Urinary bladder (tissue), 4 donors: ENCODE data around the gene WDFY2. TPM values are rescaled to one million over a fixed set of nuclear protein-coding genes. Genes with fewer than 3 reads are reported as not detected.
"Not testable (repeated sequence)": the region's sequence is repeated elsewhere in the genome, so short reads cannot be mapped to it uniquely, and the experiment has no call there.

Source experiments
- DNase-seq: peaks from one replicate; pipeline ENCODE4 v3.0.0-alpha.2; 2015; ENCODE audit errors: extremely low spot score
- H3K27ac ChIP-seq: one replicate; pipeline ENCODE4 v1.5.1; 2013; ENCODE audit warnings: low read depth, mild to moderate bottlenecking, moderate library complexity
- H3K36me3 ChIP-seq: one replicate; pipeline ENCODE4 v1.6.1; 2013; ENCODE audit warnings: mild to moderate bottlenecking, moderate library complexity; ENCODE audit not compliant: insufficient read depth
- H3K4me1 ChIP-seq: one replicate; pipeline ENCODE4 v1.6.1; 2013; ENCODE audit warnings: mild to moderate bottlenecking, moderate library complexity; ENCODE audit not compliant: insufficient read depth
- H3K4me3 ChIP-seq: one replicate; pipeline ENCODE4 v1.5.1; 2013; ENCODE audit warnings: low read depth, low read length
- WGBS: extraction: QIAGEN DNeasy Blood & Tissue Kit; methylation state at CpG from one replicate; pipeline ENCODE4 v1.1.7; 2013; 5-methylcytosine and 5-hydroxymethylcytosine counted together
- polyA plus RNA-seq: library from polyadenylated mRNA; stranded (reverse); fragments of 200-250 nt; gene quantifications from one replicate; pipeline ENCODE4 v1.2.3, GENCODE V29; 2013
- total RNA-seq: library from RNA; depleted of rRNA; stranded (reverse); fragments of >200 nt; gene quantifications from one replicate; pipeline ENCODE4 v1.2.3, GENCODE V29; 2014
- donor health status: healthy with polysubstance abuse.
- donor health status: healthy.

Gene WDFY2
- total and polyA plus RNA-seq, 2 donors, result 5.2 to 14.5 TPM

DNA sequence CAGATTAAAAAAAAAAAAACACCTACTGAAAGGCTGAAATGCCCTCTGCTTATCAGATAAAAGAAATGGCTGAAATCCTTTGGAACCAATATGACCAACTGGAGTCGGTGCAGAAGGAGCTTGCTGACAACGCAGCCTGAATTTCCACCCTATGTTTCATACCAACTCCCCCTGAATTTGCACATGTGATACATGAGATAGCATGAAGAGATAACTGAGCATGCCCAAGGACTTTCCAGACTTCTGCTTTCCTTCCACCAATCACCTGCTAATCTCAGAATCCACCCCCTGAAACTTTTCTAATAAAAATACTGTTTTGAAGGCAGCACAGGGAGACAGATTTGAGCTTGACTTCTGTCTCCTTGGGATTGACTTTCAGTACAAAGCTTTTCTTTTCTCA is 32.2 kb upstream of the WDFY2 start:
- 41% methylated on average over 2 of the region's 2 CpGs for WGBS
- H3K4me1 ChIP-seq, result no peaks in the 10 kb centered on the region

DNA sequence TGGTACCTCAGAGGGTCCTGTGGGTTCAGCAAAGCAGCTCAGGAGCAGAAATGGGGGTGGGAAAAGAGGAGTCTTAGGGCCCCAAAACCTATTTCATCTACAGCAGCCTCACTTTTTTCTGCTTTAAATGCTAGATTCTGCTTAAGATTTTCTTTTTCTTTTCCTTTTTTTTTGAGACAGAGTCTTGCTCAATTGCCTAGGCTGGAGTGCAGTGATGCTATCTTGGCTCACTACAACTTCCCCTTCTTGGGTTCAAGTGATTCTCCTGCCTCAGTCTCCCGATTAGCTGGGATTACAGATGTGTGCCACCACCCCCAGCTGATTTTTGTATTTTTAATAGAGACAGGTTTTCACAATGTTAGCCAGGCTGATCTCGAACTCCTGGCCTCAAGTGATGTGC is 30.7 kb upstream of the WDFY2 start:
- Histone ChIP-seq H3K27ac (no peak overlapping the region), H3K36me3 (no peaks in the 10 kb centered on the region), H3K4me1 (no peaks in the 10 kb centered on the region), H3K4me3 (no peak overlapping the region)
- 82% methylated on average over 2 of the region's 2 CpGs for WGBS
- no peak for DNase-seq

More for the DNA sequence above, 32.2 kb upstream of the WDFY2 start:
- no peak overlapping the region for H3K27ac ChIP-seq
- no peak for DNase-seq
- no peaks in the 10 kb centered on the region for H3K36me3 ChIP-seq
- no peak overlapping the region for H3K4me3 ChIP-seq

DNA sequence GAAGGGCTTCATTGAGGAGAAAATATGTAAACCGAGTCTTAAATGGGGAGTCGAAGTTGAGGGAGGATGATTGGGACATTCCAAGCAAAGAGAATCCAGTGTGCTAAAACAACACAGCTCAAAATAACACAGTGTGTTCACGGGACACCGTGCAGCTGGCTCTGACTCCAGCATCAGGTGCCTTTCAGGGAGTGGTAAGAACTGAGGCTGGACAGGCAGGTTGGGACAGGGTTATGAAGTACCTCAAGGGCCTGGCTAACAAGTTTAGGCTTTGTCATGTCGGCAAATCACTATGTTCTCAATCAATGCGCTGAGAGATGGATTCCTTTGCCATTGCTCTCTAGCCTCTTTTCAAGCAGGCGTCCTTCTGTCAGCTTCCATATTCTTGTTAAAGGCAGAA is 27.5 kb upstream of the WDFY2 start:
- H3K27ac ChIP-seq, result no peak overlapping the region
- H3K4me3 ChIP-seq, result no peak overlapping the region
- H3K4me1 ChIP-seq, result no peaks in the 10 kb centered on the region
- no peak for DNase-seq
- H3K36me3 ChIP-seq, result no peaks in the 10 kb centered on the region
- WGBS, result 77% methylated on average over 7 of the region's 7 CpGs

DNA sequence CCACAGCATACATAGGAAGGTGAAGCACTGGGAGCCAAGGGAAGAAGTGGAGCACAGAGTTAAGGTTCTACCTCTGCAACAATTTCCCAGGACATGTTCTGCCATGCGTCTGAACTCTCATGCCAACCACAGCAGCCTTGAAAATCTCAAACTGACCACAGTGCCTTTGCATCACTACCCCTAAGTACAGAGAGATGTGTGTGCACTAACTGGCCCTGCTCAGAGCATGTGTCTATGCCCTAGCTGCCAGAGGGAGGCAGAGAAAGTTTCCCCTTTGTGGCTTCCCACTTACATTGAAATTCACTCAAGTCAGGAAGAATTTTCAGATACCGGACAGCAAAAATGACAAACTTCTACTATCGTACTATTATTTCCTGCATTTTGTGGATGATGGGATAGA is 26.8 kb upstream of the WDFY2 start:
- no peak overlapping the region for H3K27ac ChIP-seq
- WGBS, result 88% methylated on average over 3 of the region's 3 CpGs

DNA sequence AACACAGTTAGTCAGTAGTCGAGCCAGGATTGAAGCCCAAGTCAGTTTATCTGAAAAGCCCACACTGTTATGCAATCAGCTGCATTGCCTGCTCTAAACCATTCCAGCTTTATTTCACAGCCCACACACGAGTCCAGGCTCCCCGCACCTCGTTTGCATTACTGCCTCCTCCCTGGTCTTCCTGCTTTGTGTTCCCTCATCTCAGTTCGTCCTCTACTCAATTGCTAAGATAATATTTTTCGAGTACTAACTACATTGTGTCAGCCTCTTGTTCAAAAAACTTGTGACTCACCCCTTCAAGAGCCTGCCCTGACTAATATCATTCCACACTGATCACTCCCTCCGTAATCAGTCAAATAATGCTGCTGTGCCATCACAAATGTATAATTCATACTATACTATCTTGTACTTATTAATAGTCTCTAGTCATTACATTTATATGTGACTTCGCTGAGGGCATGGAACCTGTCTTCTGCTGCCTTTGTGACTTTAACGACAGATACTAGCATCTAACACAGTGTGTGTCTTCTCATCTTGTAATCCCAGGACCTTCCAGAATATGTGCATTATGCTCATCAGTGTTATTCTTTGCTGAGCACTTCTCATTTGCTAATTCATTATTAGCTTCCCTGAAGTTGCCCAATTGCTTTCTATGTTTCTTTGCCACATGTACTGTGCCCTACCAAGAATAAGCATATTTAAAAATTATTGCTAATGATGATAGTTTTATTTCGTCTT is 26.2 kb upstream of the WDFY2 start:
- Histone ChIP-seq H3K27ac (no peak overlapping the region), H3K36me3 (no peaks in the 10 kb centered on the region), H3K4me1 (no peaks in the 10 kb centered on the region), H3K4me3 (no peak overlapping the region)
- WGBS, result 51% methylated on average over 10 of the region's 10 CpGs
- DNase-seq, result no peak

More for the DNA sequence above, 26.8 kb upstream of the WDFY2 start:
- no peak for DNase-seq
- Histone ChIP-seq H3K36me3 (no peaks in the 10 kb centered on the region), H3K4me1 (no peaks in the 10 kb centered on the region), H3K4me3 (no peak overlapping the region)

DNA sequence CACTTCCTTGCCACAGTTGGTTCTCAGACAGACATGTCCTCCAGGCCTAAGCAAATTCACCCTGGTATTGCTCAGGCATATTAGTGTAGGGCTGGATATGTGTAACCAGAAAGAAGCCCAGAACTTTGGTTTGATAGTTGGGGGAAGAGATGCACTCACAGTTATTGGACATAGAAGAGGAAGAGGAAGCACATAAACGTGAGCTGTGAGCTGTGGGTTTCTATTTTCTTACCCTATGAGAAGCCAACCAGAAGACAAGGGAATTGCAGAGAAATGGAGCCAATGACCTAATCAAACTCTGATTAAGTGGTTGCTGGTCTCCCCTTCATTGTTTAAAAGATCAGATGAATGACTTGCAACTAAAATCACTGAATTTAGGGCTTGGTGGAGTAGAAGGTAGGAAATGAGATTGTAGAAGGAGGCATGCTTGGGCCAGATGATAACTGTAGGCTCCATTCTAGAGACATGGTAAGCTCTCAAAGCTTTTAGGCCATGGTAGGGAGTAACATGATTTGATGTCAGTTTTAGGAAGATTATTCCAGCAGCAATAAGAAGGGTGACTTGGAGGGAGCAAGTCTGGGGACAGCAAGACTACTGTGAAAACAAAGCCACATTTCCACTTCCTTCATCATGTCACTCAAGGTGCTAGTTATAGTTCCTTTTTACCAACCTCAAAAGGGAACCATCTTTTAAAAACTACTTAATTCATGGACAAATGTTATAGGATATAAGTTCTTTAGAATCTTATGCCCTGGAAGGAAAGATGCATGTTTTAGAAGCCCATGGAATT is 24.1 kb upstream of the WDFY2 start:
- WGBS, result 60% methylated on average over 1 of the region's 1 CpG
- no peak for DNase-seq
- H3K27ac ChIP-seq, result no peak overlapping the region
- no peaks in the 10 kb centered on the region for H3K36me3 ChIP-seq
- no peaks in the 10 kb centered on the region for H3K4me1 ChIP-seq
- H3K4me3 ChIP-seq, result no peak overlapping the region

DNA sequence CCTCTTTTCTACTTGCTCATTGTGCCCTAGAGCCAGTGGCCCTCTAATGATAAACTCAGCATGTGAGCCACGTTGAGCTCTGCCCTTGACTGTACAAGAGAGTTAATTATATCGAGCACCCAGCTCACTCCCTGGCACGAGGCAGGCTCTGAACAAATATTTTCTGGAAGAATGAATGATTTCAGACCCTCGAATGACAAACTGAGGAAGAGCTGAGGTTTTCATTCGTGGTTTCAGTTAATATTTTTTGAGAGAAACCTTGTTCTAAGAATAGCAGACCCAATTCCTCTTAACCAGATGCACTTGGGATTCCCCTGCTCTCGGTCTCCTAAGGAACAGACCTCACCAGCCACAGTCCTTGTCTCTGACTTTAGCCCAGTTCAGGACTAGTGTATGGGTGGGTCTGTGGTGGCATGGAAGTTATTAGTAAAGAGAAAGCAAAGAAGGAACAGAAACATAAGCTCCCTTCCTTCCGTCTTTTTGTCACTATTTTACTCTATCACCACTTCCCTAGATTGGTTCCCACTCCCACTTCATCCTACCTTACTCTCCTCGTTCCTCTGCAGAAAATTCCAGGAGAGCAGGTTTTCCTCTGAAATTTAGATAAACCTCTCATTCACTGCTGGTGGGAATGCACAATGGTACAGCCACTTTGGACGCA is 22.1 kb upstream of the WDFY2 start:
- Histone ChIP-seq H3K4me3 (no peak overlapping the region), H3K27ac (no peak overlapping the region), H3K36me3 (no peaks in the 10 kb centered on the region), H3K4me1 (no peaks in the 10 kb centered on the region)
- no peak for DNase-seq
- WGBS, result 78% methylated on average over 9 of the region's 9 CpGs

DNA sequence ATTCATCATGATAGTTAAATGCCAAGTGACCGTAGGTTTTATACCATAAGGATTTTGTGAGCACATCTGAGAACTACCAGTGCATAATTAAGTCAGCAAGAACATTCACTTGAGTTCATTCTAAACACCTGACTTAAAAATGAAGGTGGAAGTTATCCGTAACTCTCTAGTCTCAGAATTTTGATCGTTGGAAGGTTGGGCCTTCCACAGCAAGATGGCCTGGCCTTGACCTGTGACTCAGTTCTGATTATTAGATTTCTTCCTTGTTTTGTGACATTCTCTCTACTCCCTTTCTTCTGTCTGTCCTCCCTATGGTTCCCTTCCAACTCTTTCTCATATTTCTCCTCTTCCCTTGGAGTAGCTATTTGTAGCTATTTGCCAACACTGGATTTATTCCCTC is 20.0 kb upstream of the WDFY2 start:
- Histone ChIP-seq H3K4me3 (no peak overlapping the region), H3K27ac (no peak overlapping the region), H3K36me3 (no peaks in the 10 kb centered on the region), H3K4me1 (no peaks in the 10 kb centered on the region)
- DNase-seq, result no peak
- WGBS, result 79% methylated on average over 3 of the region's 3 CpGs

DNA sequence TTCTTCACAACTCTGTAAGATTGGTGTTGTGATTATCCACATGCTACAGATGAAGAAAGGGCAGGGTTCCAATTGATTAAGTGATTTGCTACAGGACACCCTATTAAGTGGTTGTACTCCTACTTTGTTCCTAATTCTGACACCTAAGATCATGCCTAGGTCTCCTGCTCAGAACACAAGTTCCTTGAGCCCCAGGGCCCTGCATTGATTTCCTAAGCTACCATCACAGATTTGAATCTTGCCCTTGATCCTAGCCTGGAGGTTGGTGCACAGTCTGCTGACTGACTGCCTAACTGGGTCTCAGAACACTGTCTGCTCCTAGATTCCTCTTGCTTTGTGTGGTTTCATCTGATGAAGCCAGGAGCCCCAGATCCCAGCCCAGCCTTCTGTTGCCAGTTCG is 19.6 kb upstream of the WDFY2 start:
- no peak overlapping the region for H3K4me3 ChIP-seq
- no peak overlapping the region for H3K27ac ChIP-seq
- DNase-seq, result no peak
- H3K4me1 ChIP-seq, result no peaks in the 10 kb centered on the region
- no peaks in the 10 kb centered on the region for H3K36me3 ChIP-seq
- 91% methylated on average over 1 of the region's 1 CpG for WGBS

DNA sequence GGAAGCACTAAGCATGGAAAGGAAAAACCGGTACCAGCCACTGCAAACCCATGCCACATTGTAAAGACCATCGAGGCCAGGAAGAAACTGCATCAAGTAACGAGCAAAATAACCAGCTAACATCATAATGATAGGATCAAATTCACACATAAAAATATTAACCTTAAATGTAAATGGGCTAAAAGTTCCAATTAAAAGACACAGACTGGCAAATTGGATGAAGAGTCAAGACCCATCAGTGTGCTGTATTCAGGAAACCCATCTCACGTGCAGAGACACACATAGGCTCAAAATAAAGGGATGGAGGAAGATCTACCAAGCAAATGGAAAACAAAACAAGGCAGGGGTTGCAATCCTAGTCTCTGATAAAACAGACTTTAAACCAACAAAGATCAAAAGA is 15.3 kb upstream of the WDFY2 start:
- H3K27ac ChIP-seq, H3K36me3 ChIP-seq, H3K4me3 ChIP-seq, H3K4me1 ChIP-seq, DNase-seq: not testable (repeated sequence)
- 73% methylated on average over 4 of the region's 4 CpGs for WGBS

DNA sequence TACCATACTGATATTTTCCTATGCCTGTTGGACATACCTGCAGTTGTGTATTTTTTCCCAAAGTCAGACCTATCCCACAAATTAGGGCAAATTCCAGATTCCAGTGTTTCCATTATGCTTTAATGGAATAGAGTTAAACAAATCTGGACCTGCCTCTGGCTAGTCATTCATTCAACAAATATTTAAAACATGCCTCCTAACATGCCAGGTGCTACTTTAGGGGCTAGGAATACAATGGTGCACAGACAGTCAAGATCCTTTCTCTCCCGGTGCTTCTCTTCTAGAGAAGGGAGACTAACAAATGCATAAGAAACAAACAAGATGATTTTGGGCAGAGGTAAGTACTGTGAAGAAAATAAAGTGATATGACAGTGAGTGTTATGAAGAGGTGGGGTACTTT is 7.5 kb upstream of the WDFY2 start:
- Histone ChIP-seq H3K36me3 (no peaks in the 10 kb centered on the region), H3K27ac (no peak overlapping the region), H3K4me1 (no peaks in the 10 kb centered on the region), H3K4me3 (no peak overlapping the region)
- WGBS, result 82% methylated on average over 1 of the region's 1 CpG
- no peak for DNase-seq

DNA sequence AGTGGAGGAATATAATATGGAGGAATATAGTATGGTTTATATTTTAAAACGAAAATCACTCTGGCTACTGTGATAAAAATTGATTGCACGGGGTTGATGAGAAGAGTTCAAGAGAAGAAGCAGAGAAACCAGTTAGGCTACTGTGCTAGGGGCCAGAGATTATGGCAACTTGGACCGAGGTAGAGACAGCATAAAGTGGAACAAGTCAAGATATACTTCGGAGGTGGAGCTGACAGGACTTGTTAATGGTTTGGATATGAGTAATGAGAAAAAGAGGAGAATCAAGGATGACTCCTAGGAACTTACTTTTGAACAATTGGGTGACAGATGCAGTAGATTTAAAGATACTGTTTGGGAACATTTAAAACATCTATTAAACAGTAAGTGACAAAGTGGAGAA is 6.6 kb upstream of the WDFY2 start:
- DNase-seq, result no peak
- H3K4me1 ChIP-seq, result no peaks in the 10 kb centered on the region
- H3K4me3 ChIP-seq, result no peak overlapping the region
- no peaks in the 10 kb centered on the region for H3K36me3 ChIP-seq
- WGBS, result 77% methylated on average over 4 of the region's 4 CpGs
- H3K27ac ChIP-seq, result no peak overlapping the region

DNA sequence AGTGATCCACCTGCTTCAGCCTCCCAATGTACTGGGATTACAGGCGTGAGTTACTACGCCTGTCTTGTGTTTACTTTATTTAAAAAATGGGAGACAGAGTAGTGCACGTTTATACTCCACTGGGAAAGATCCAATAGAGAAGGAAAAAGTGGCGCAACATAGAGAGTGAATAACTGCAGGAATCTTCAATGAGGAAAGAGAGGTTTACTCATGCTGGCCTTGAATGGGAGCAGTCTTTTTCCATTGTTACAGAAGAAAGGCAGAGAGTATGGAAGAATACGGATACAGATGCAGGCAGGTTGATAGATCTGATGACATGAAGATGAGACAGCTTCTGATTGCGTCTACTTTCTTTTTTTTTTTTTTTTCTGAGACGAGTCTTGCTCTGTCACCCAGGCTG is 4.6 kb upstream of the WDFY2 start:
- no peaks in the 10 kb centered on the region for H3K36me3 ChIP-seq
- H3K4me1 ChIP-seq, result no peaks in the 10 kb centered on the region
- WGBS, result 87% methylated on average over 7 of the region's 7 CpGs
- H3K27ac ChIP-seq, result no peak overlapping the region
- H3K4me3 ChIP-seq, result no peak overlapping the region
- DNase-seq, result no peak
